HEK293 (cell line): ENCODE measurements around the gene KLF11.
A peak's percentile ranks its signal among the peaks of the same experiment; 100 is the strongest.

ENCODE experiments used
- CTCF ChIA-PET: fragments of 350-600 bp; formaldehyde crosslinking; extraction: SDS; loops from one replicate; lab custom pipeline; 2021; ENCODE audit warnings: antibody characterized with exemption; lab: Yijun Ruan, JAX
- POLR2A ChIA-PET: fragments of 300-600 bp; formaldehyde crosslinking; extraction: SDS; loops from one replicate; lab custom pipeline; 2020; ENCODE audit warnings: antibody characterized with exemption, inconsistent platforms; lab: Yijun Ruan, JAX
- H3K27ac ChIP-seq: fragments of 200-500 bp; sonication (Bioruptor generic); 2 replicates; pipeline ENCODE4 v1.5.1; 2014; ENCODE audit warnings: low read depth, low read length, control low read depth, inconsistent platforms; ENCODE audit errors: extremely low read depth
- H3K36me3 ChIP-seq, 2 experiments: fragments of 200-500 bp in 1 of 2; sonication (Bioruptor generic) in 1 of 2; 1 replicate in 1 of 2; 2 replicates in 1 of 2; pipeline ENCODE4 v1.5.1; 2014 to 2017; ENCODE audit warnings: inconsistent platforms in 2 of 2, low read length in 2 of 2; ENCODE audit not compliant: control insufficient read depth in 2 of 2, insufficient read depth in 1 of 2
- H3K4me1 ChIP-seq: fragments of 200-500 bp; sonication (Bioruptor generic); 2 replicates; pipeline ENCODE4 v1.5.1; 2014; ENCODE audit warnings: mild to moderate bottlenecking, low read length, inconsistent platforms; ENCODE audit not compliant: control insufficient read depth, insufficient read depth
- H3K4me3 ChIP-seq: 2 replicates; pipeline ENCODE4 v1.5.1; 2011; ENCODE audit warnings: low read depth, mild to moderate bottlenecking, control low read depth, low read length, moderate library complexity
- H3K9me3 ChIP-seq: fragments of 200-500 bp; sonication (Bioruptor generic); 2 replicates; pipeline ENCODE4 v1.5.1; 2014; ENCODE audit warnings: low read depth, low read length, inconsistent platforms; ENCODE audit not compliant: control insufficient read depth, insufficient read depth
- ATF2 ChIP-seq: fragments of 450-650 bp; formaldehyde crosslinking; IDR thresholded peaks from 2 replicates; pipeline ENCODE4 v1.5.1; 2016; ENCODE audit warnings: missing biosample characterization, missing genetic modification characterization, low read depth
- KLF10 ChIP-seq: fragments of 450-650 bp; IDR thresholded peaks from 2 replicates; pipeline ENCODE4 v1.5.1; 2018; ENCODE audit warnings: missing biosample characterization, mild to moderate bottlenecking, missing genetic modification characterization
- KLF8 ChIP-seq: fragments of 450-650 bp; formaldehyde crosslinking; IDR thresholded peaks from 2 replicates; pipeline ENCODE4 v1.5.1; 2016; ENCODE audit warnings: missing biosample characterization, missing genetic modification characterization
- MEIS1 ChIP-seq: sonication (generic); formaldehyde crosslinking; IDR thresholded peaks from 2 replicates; pipeline ENCODE4 v1.8.1; 2022; ENCODE audit warnings: missing genetic modification reagents, mild to moderate bottlenecking, borderline replicate concordance
- PATZ1 ChIP-seq: fragments of 450-650 bp; formaldehyde crosslinking; IDR thresholded peaks from 2 replicates; pipeline ENCODE4 v1.5.1; 2016; ENCODE audit warnings: missing biosample characterization, missing genetic modification characterization
- PRDM4 ChIP-seq: fragments of 450-650 bp; formaldehyde crosslinking; IDR thresholded peaks from 2 replicates; pipeline ENCODE4 v1.5.1; 2017; ENCODE audit warnings: missing biosample characterization, missing genetic modification characterization
- SP3 ChIP-seq: fragments of 450-650 bp; formaldehyde crosslinking; IDR thresholded peaks from 2 replicates; pipeline ENCODE4 v1.5.1; 2016; ENCODE audit warnings: missing biosample characterization, missing genetic modification characterization
- ZBTB44 ChIP-seq: fragments of 450-650 bp; IDR thresholded peaks from 2 replicates; pipeline ENCODE4 v1.5.1; 2018; ENCODE audit warnings: missing biosample characterization, mild to moderate bottlenecking, missing genetic modification characterization
- ZBTB6 ChIP-seq: fragments of 450-650 bp; formaldehyde crosslinking; IDR thresholded peaks from 2 replicates; pipeline ENCODE4 v1.5.1; 2017; ENCODE audit warnings: missing biosample characterization, missing genetic modification characterization
- ZIC2 ChIP-seq: fragments of 450-650 bp; formaldehyde crosslinking; IDR thresholded peaks from 2 replicates; pipeline ENCODE4 v1.5.1; 2016; ENCODE audit warnings: missing biosample characterization, missing genetic modification characterization
- ZNF274 ChIP-seq, 2 experiments: fragments of 200-500 bp in 1 of 2; fragments of 450-650 bp in 1 of 2; sonication (Bioruptor generic) in 1 of 2; formaldehyde crosslinking in 1 of 2; IDR thresholded peaks; 2 replicates each; pipeline versions ENCODE4 v1.5.1 to v1.6.1; 2014 to 2016; ENCODE audit warnings: borderline replicate concordance in 1 of 2, inconsistent platforms in 1 of 2, low read length in 1 of 2, missing biosample characterization in 1 of 2, missing genetic modification characterization in 1 of 2
- ZNF423 ChIP-seq: fragments of 450-650 bp; formaldehyde crosslinking; IDR thresholded peaks from 2 replicates; pipeline ENCODE4 v1.5.1; 2016; ENCODE audit warnings: missing biosample characterization, missing genetic modification characterization

KLF11 gene

GRCh38 chr2:10043906-10044601, 704 bp downstream of the KLF11 start (continued):
- no peak for TF ChIP-seq PRDM4 (tag by site-specific recombination)
- TF ChIP-seq SP3 (tag by site-specific recombination): peak; percentile 80
- TF ChIP-seq KLF8 (tag by site-specific recombination): peak; percentile 68; the same call in 1 of the 2 replicates
- no peak for TF ChIP-seq ZIC2 (tag by site-specific recombination)
- peak; percentile 37; the same call in 1 of the 2 replicates for TF ChIP-seq PATZ1 (tag by site-specific recombination)
- TF ChIP-seq ATF2 (tag by site-specific recombination): peak; percentile 92
- TF ChIP-seq ZNF274 (IDR thresholded peaks at IDR 0.05; ENCODE audit: low read length): no peak
- TF ChIP-seq ZNF274 (tag by site-specific recombination; IDR thresholded peaks at IDR 0.05; ENCODE audit: borderline replicate concordance): no peak
- TF ChIP-seq KLF10: peak; percentile 93

GRCh38 chr2:10045561-10046355, 2.4 kb downstream of the KLF11 start:
- Histone ChIP-seq H3K9me3 (no peaks in the 10 kb centered on the region), H3K27ac (no peak overlapping the region), H3K36me3 (peaks cover 0 to 36% of the 10 kb centered on the region in 2 experiments; a peak in 2 of 3 replicates), H3K4me3 (no peak overlapping the region)
- CTCF ChIA-PET: interaction anchor here (1.4 to 6.3 kb wide), 5 partner anchors 61 to 392 kb away, joined by 3 to 66 read pairs (median 53); no protein-coding TSS in a partner anchor
- POLR2A ChIA-PET: interaction anchor here (0.8 to 2.3 kb wide), 3 partner anchors 12 to 203 kb away, joined by 4 to 7 read pairs (median 7); partner anchors contain the start of gene TAF1B
- TF ChIP-seq ZBTB44 (tag by site-specific recombination): no peak
- TF ChIP-seq ZNF423 (tag by site-specific recombination): no peak
- no peak for TF ChIP-seq ZBTB6 (tag by site-specific recombination)
- no peak for TF ChIP-seq MEIS1 (CRISPR knock-in tag)
- TF ChIP-seq, all 188 proteins: peak for 0
- peaks cover 2% of the 10 kb centered on the region for H3K4me1 ChIP-seq
